ENCODE measurements around the gene ELMO3. TPM values are rescaled to one million over a fixed set of nuclear protein-coding genes. Genes with fewer than 3 reads are reported as not detected.

Gene ELMO3
- total and polyA plus RNA-seq, 2 of the 4 experiments (the other 2 are of a cell fraction) = 0.36 to 1.6 TPM

GRCh38 chr16:67155295-67156142, 43.4 kb upstream of the ELMO3 start (continued):
- TF ChIP-seq CEBPB (IDR thresholded peaks at IDR 0.05; ENCODE audit: low read depth, low read length) (no peak), SMC3 (IDR thresholded peaks at IDR 0.05; ENCODE audit: low read depth, low read length) (peak; percentile 97), CTCF (conservative IDR thresholded peaks at IDR 0.05; ENCODE audit: low read depth, low read length) (peak; percentile 99), MAZ (IDR thresholded peaks at IDR 0.05; ENCODE audit: borderline replicate concordance, low read depth, low read length) (no peak)

Measured in IMR-90 (cell line).